GM23338 (cell line): ENCODE measurements around the gene GAB2. TPM values are rescaled to one million over a fixed set of nuclear protein-coding genes. Genes with fewer than 3 reads are reported as not detected.

ENCODE experiments used
- ATAC-seq: fragments of 200-7000 bp; cut with Tn5 transposase; 3 replicates; pipeline ENCODE4 v1.9.1; 2020
- DNase-seq: peaks from one replicate; pipeline ENCODE4 v3.0.0-alpha.2; 2015; ENCODE audit warnings: low spot score
- H2AFZ ChIP-seq: fragments of 200-600 bp; sonication (generic); 2 replicates; pipeline ENCODE4 v1.8.0; 2016; ENCODE audit warnings: antibody characterized with exemption, mild to moderate bottlenecking, moderate library complexity
- H3F3A ChIP-seq: fragments of 200-600 bp; sonication (generic); replicated peaks from 2 replicates; pipeline ENCODE4 v1.8.0; 2017; ENCODE audit warnings: antibody characterized with exemption, mixed run types, low read depth
- H3K27ac ChIP-seq: fragments of 200-600 bp; sonication (generic); 2 replicates; pipeline ENCODE4 v1.6.1; 2016; ENCODE audit warnings: low read depth
- H3K27me3 ChIP-seq: fragments of 200-600 bp; sonication (generic); 2 replicates; pipeline ENCODE4 v1.8.0; 2016; ENCODE audit warnings: mild to moderate bottlenecking, mixed run types, moderate library complexity; ENCODE audit not compliant: insufficient read depth
- H3K36me3 ChIP-seq: fragments of 200-600 bp; sonication (generic); 2 replicates; pipeline ENCODE4 v1.8.0; 2016; ENCODE audit warnings: mild to moderate bottlenecking; ENCODE audit not compliant: insufficient read depth
- H3K4me1 ChIP-seq: fragments of 200-600 bp; sonication (generic); 2 replicates; pipeline ENCODE4 v1.8.0; 2016; ENCODE audit warnings: mild to moderate bottlenecking, moderate library complexity; ENCODE audit not compliant: insufficient read depth
- H3K4me2 ChIP-seq: fragments of 200-600 bp; sonication (generic); 2 replicates; pipeline ENCODE4 v1.7.1; 2017; ENCODE audit warnings: mixed run types
- H3K4me3 ChIP-seq: fragments of 200-600 bp; sonication (generic); 2 replicates; pipeline ENCODE4 v1.6.1; 2016; ENCODE audit warnings: mixed run types
- H3K79me2 ChIP-seq: fragments of 200-600 bp; sonication (generic); replicated peaks from 2 replicates; pipeline ENCODE4 v1.8.0; 2017; ENCODE audit warnings: mild to moderate bottlenecking; ENCODE audit not compliant: insufficient read depth
- H3K9me2 ChIP-seq: fragments of 200-600 bp; sonication (generic); 2 replicates; pipeline ENCODE4 v1.8.0; 2017; ENCODE audit not compliant: insufficient read depth
- H4K20me1 ChIP-seq: fragments of 200-600 bp; sonication (generic); replicated peaks from 2 replicates; pipeline ENCODE4 v1.8.0; 2017; ENCODE audit warnings: mild to moderate bottlenecking; ENCODE audit not compliant: insufficient read depth
- H3K27ac Mint-ChIP-seq: 2 replicates; pipeline ENCODE4 v1.8.0; 2020; ENCODE audit warnings: inconsistent platforms, mild to moderate bottlenecking, moderate library complexity, mixed read lengths
- H3K27me3 Mint-ChIP-seq: 3 replicates; pipeline ENCODE4 v1.8.0; 2022; ENCODE audit warnings: low read depth, mild to moderate bottlenecking, moderate library complexity, mixed read lengths, inconsistent platforms; ENCODE audit not compliant: insufficient read depth, poor library complexity
- H3K36me3 Mint-ChIP-seq: 3 replicates; pipeline ENCODE4 v1.8.0; 2021; ENCODE audit warnings: low read depth, mild to moderate bottlenecking, inconsistent platforms, moderate library complexity, mixed read lengths
- H3K4me1 Mint-ChIP-seq: 3 replicates; pipeline ENCODE4 v1.8.0; 2020; ENCODE audit warnings: mild to moderate bottlenecking, inconsistent platforms, mixed read lengths
- H3K4me3 Mint-ChIP-seq: 3 replicates; pipeline ENCODE4 v1.8.0; 2021; ENCODE audit warnings: moderate library complexity, mild to moderate bottlenecking, inconsistent platforms, mixed read lengths
- H3K9me3 Mint-ChIP-seq: 3 replicates; pipeline ENCODE4 v1.8.0; 2020; ENCODE audit warnings: moderate library complexity, mild to moderate bottlenecking, inconsistent platforms, mixed read lengths
- EZH2 ChIP-seq: fragments of 200-600 bp; sonication (generic); IDR thresholded peaks from one replicate; pipeline ENCODE4 v1.8.0; 2017; ENCODE audit warnings: antibody characterized with exemption, mild to moderate bottlenecking, low read depth; ENCODE audit not compliant: unreplicated experiment
- EZH2phosphoT487 ChIP-seq: fragments of 200-600 bp; sonication (generic); IDR thresholded peaks from one replicate; pipeline ENCODE4 v1.8.1; 2018; ENCODE audit warnings: antibody characterized with exemption; ENCODE audit not compliant: unreplicated experiment
- JUNB ChIP-seq: IDR thresholded peaks from one replicate; pipeline ENCODE4 v1.6.1; 2016; ENCODE audit warnings: antibody characterized with exemption; ENCODE audit not compliant: unreplicated experiment
- POLR2AphosphoS5 ChIP-seq: IDR thresholded peaks from 2 replicates; pipeline ENCODE4 v1.6.1; 2016; ENCODE audit warnings: antibody characterized with exemption, low read depth
- STAT1 ChIP-seq: IDR thresholded peaks from one replicate; pipeline ENCODE4 v1.6.1; 2016; ENCODE audit warnings: antibody characterized with exemption; ENCODE audit not compliant: unreplicated experiment
- ZNF114 ChIP-seq: fragments of 250-450 bp; sonication (Bioruptor Pico); IDR thresholded peaks from 2 replicates; pipeline ENCODE4 v1.5.0; 2020; ENCODE audit warnings: mild to moderate bottlenecking, moderate library complexity
- polyA plus RNA-seq: library from polyadenylated mRNA; unstranded; fragments of >200 nt; fragmentation: Nextera tagmentation; extraction: Ambion mirVana; gene quantifications from 2 replicates; pipeline ENCODE4 v1.2.1, GENCODE V29; 2016
- total RNA-seq: library from RNA; depleted of rRNA; stranded (reverse); fragments of >200 nt; shearing (Covaris generic); gene quantifications from 2 replicates; pipeline ENCODE4 v1.2.3, GENCODE V29; 2014
- TF ChIP-seq, protein P1 (sequence below), 2 experiments: fragments of 200-600 bp in 1 of 2; sonication (generic) in 1 of 2; conservative IDR thresholded peaks; 2 replicates each; pipeline versions ENCODE4 v1.5.1 to v1.6.1; 2016 to 2017; ENCODE audit warnings: antibody characterized with exemption in 2 of 2, low read depth in 2 of 2, mild to moderate bottlenecking in 2 of 2, moderate library complexity in 1 of 2
- TF ChIP-seq, protein P2 (sequence below): IDR thresholded peaks from 2 replicates; pipeline ENCODE4 v1.6.1; 2016; ENCODE audit warnings: antibody characterized with exemption
- TF ChIP-seq, protein P3 (sequence below): IDR thresholded peaks from one replicate; pipeline ENCODE4 v1.6.1; 2018; ENCODE audit warnings: antibody characterized with exemption; ENCODE audit not compliant: unreplicated experiment

GAB2 gene
- total and polyA plus RNA-seq, 2 experiments from 2014 or later, result 2.0 to 10.8 TPM

DNA sequence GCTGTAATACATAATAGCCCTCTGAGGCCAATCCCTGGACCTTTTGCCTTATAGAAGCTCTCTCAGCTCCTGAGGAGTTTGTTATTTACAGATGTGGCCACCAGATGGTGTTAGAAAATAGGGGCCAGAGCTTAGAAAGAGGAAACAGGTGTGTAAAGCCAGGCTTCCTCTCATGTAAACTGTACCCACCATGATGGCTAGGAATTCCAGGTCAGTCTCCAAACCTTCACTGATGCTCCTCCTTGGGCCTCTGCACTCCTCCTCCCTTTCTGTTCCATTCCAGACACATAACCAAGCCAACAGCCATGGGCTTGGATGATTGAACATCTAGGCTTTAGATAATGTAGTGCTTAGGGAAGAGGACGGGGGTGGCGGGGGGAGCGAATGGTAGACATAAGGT, 189.2 kb downstream of the GAB2 start:
- Mint-ChIP-seq H3K27ac (no peak overlapping the region), H3K4me3 (no peak overlapping the region), H3K4me1 (no peaks in the 10 kb centered on the region), H3K27me3 (peaks cover 3% of the 10 kb centered on the region), H3K36me3 (peaks cover 2% of the 10 kb centered on the region; the same call in 1 of the 3 replicates), H3K9me3 (no peaks in the 10 kb centered on the region)
- Histone ChIP-seq H3K4me2 (no peak overlapping the region), H3K4me1 (no peaks in the 10 kb centered on the region), H3K4me3 (no peak overlapping the region), H3K36me3 (no peaks in the 10 kb centered on the region), H3K27me3 (no peaks in the 10 kb centered on the region), H3K9me2 (no peaks in the 10 kb centered on the region), H2AFZ (no peak overlapping the region), H3K27ac (no peak overlapping the region), H3K79me2 (no peaks in the 10 kb centered on the region), H4K20me1 (no peaks in the 10 kb centered on the region), H3F3A (no peaks in the 10 kb centered on the region)
- TF ChIP-seq JUNB, result no peak
- TF ChIP-seq, protein P1, sequence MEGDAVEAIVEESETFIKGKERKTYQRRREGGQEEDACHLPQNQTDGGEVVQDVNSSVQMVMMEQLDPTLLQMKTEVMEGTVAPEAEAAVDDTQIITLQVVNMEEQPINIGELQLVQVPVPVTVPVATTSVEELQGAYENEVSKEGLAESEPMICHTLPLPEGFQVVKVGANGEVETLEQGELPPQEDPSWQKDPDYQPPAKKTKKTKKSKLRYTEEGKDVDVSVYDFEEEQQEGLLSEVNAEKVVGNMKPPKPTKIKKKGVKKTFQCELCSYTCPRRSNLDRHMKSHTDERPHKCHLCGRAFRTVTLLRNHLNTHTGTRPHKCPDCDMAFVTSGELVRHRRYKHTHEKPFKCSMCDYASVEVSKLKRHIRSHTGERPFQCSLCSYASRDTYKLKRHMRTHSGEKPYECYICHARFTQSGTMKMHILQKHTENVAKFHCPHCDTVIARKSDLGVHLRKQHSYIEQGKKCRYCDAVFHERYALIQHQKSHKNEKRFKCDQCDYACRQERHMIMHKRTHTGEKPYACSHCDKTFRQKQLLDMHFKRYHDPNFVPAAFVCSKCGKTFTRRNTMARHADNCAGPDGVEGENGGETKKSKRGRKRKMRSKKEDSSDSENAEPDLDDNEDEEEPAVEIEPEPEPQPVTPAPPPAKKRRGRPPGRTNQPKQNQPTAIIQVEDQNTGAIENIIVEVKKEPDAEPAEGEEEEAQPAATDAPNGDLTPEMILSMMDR (conservative IDR thresholded peaks at IDR 0.05; ENCODE audit: low read depth in 2 of 2), result peak; percentile 72 to 83
- DNase-seq (peak; percentile 84), ATAC-seq (peak; percentile 96)

DNA sequence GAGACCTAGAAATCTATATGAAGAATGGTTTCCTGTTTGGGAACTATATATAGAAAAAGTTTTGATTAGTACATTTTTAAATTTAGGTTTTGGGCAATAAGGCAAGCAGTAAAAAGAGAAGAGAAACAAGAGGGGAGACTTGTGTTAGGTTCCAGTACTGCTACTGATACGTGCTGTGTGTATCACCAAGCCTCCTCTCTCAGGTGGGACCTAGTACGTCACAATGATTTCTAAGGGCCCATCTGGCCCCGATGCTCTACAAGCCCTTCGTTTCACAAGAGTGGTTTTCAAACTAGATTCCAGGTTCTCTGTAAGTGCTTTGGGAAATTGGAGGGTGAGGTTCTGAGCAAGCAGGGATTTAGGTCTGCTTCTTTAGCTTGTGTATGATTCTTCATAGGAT, 189.7 kb downstream of the GAB2 start:
- Mint-ChIP-seq H3K4me1 (no peaks in the 10 kb centered on the region), H3K4me3 (no peak overlapping the region), H3K27me3 (peaks cover 4% of the 10 kb centered on the region), H3K27ac (no peak overlapping the region), H3K36me3 (peaks cover 2% of the 10 kb centered on the region; the same call in 1 of the 3 replicates), H3K9me3 (no peaks in the 10 kb centered on the region)
- Histone ChIP-seq H3K27ac (no peak overlapping the region), H3K79me2 (no peaks in the 10 kb centered on the region), H3K4me2 (no peak overlapping the region), H4K20me1 (no peaks in the 10 kb centered on the region), H3K4me1 (no peaks in the 10 kb centered on the region), H3K36me3 (no peaks in the 10 kb centered on the region), H2AFZ (no peak overlapping the region), H3K4me3 (no peak overlapping the region), H3K9me2 (no peaks in the 10 kb centered on the region), H3K27me3 (no peaks in the 10 kb centered on the region), H3F3A (no peaks in the 10 kb centered on the region)
- ATAC-seq (no peak), DNase-seq (no peak)
- TF ChIP-seq JUNB (no peak), STAT1 (no peak), POLR2AphosphoS5 (no peak), ZNF114 (no peak), EZH2phosphoT487 (no peak), EZH2 (no peak)
- TF ChIP-seq, protein P2, sequence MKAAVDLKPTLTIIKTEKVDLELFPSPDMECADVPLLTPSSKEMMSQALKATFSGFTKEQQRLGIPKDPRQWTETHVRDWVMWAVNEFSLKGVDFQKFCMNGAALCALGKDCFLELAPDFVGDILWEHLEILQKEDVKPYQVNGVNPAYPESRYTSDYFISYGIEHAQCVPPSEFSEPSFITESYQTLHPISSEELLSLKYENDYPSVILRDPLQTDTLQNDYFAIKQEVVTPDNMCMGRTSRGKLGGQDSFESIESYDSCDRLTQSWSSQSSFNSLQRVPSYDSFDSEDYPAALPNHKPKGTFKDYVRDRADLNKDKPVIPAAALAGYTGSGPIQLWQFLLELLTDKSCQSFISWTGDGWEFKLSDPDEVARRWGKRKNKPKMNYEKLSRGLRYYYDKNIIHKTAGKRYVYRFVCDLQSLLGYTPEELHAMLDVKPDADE, result no peak
- TF ChIP-seq, protein P3, sequence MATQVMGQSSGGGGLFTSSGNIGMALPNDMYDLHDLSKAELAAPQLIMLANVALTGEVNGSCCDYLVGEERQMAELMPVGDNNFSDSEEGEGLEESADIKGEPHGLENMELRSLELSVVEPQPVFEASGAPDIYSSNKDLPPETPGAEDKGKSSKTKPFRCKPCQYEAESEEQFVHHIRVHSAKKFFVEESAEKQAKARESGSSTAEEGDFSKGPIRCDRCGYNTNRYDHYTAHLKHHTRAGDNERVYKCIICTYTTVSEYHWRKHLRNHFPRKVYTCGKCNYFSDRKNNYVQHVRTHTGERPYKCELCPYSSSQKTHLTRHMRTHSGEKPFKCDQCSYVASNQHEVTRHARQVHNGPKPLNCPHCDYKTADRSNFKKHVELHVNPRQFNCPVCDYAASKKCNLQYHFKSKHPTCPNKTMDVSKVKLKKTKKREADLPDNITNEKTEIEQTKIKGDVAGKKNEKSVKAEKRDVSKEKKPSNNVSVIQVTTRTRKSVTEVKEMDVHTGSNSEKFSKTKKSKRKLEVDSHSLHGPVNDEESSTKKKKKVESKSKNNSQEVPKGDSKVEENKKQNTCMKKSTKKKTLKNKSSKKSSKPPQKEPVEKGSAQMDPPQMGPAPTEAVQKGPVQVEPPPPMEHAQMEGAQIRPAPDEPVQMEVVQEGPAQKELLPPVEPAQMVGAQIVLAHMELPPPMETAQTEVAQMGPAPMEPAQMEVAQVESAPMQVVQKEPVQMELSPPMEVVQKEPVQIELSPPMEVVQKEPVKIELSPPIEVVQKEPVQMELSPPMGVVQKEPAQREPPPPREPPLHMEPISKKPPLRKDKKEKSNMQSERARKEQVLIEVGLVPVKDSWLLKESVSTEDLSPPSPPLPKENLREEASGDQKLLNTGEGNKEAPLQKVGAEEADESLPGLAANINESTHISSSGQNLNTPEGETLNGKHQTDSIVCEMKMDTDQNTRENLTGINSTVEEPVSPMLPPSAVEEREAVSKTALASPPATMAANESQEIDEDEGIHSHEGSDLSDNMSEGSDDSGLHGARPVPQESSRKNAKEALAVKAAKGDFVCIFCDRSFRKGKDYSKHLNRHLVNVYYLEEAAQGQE, result no peak
